BLaER1 treated with 17β-estradiol and CSF1 and Interleukin-3, amounts not matched to agents 10 nM and 100 nM (cell line): ENCODE measurements around the gene RNLS.
A peak's percentile ranks its signal among the peaks of the same experiment; 100 is the strongest.

ENCODE experiments used
- H3K27ac ChIP-seq, 11 experiments: shearing (Covaris generic); formaldehyde crosslinking; 2 replicates each; pipeline ENCODE4 v1.8.1; 2022
- H3K27me3 ChIP-seq, 11 experiments: shearing (Covaris generic); formaldehyde crosslinking; 2 replicates each; pipeline ENCODE4 v1.8.1; 2022
- H3K36me3 ChIP-seq, 11 experiments: shearing (Covaris generic); formaldehyde crosslinking; 2 replicates each; pipeline ENCODE4 v1.8.1; 2022
- H3K4me1 ChIP-seq, 10 experiments: shearing (Covaris generic); formaldehyde crosslinking; 2 replicates each; pipeline ENCODE4 v1.8.1; 2022
- H3K4me2 ChIP-seq, 11 experiments: shearing (Covaris generic); formaldehyde crosslinking; 2 replicates each; pipeline ENCODE4 v1.8.1; 2022
- H3K4me3 ChIP-seq, 10 experiments: shearing (Covaris generic); formaldehyde crosslinking; 2 replicates each; pipeline ENCODE4 v1.8.1; 2022
- H3K9ac ChIP-seq, 11 experiments: shearing (Covaris generic); formaldehyde crosslinking; 2 replicates each; pipeline ENCODE4 v1.8.1; 2022
- H3K9me3 ChIP-seq, 11 experiments: shearing (Covaris generic); formaldehyde crosslinking; replicated peaks in 1 of 11; 2 replicates each; pipeline ENCODE4 v1.8.1; 2022
- H4K20me1 ChIP-seq, 11 experiments: shearing (Covaris generic); formaldehyde crosslinking; 2 replicates each; pipeline ENCODE4 v1.8.1; 2022
- Cebpa-rat ChIP-seq, 11 experiments: shearing (Covaris generic); IDR thresholded peaks; 2 replicates each; pipeline ENCODE4 v1.8.1; 2022

Gene RNLS

GRCh38 chr10:88562152-88562551 is 21.0 kb downstream of the RNLS start:
- Histone ChIP-seq H3K27ac (no peak overlapping the region), H3K4me1 (peaks cover 0 to 5% (median 0%) of the 10 kb centered on the region in 10 experiments; a peak in 2 of 20 replicates), H3K27me3 (no peaks in the 10 kb centered on the region), H3K9me3 (0 out of 22 replicates have a peak, but pooled peaks cover 0 to 3% (median 0%) of the 10 kb centered on the region in 11 experiments), H3K36me3 (no peaks in the 10 kb centered on the region), H3K4me3 (no peak overlapping the region), H3K4me2 (no peak overlapping the region), H3K9ac (no peak overlapping the region), H4K20me1 (no peaks in the 10 kb centered on the region)
- TF ChIP-seq Cebpa-rat (IDR thresholded peaks at IDR 0.05) = no peak

- H3K36me3 ChIP-seq = no peaks in the 10 kb centered on the region
- TF ChIP-seq Cebpa-rat (IDR thresholded peaks at IDR 0.05) = no peak
- H4K20me1 ChIP-seq = no peaks in the 10 kb centered on the region
- no peak overlapping the region for H3K27ac ChIP-seq
- H3K4me1 ChIP-seq = peaks cover 0 to 16% (median 0%) of the 10 kb centered on the region in 10 experiments; a peak in 7 of 20 replicates
- no peaks in the 10 kb centered on the region for H3K27me3 ChIP-seq
- no peak overlapping the region for H3K4me3 ChIP-seq
- H3K9ac ChIP-seq = no peak overlapping the region
- H3K9me3 ChIP-seq = peaks cover 0 to 8% (median 0%) of the 10 kb centered on the region in 11 experiments; a peak in 8 of 22 replicates
- H3K4me2 ChIP-seq = no peak overlapping the region
Observed at GRCh38 chr10:88557658-88558057, 25.5 kb downstream of the RNLS start.

GRCh38 chr10:88557256-88557655 is 25.9 kb downstream of the RNLS start:
- H3K36me3 ChIP-seq = no peaks in the 10 kb centered on the region
- H3K4me3 ChIP-seq = no peak overlapping the region
- H3K27me3 ChIP-seq = no peaks in the 10 kb centered on the region
- no peaks in the 10 kb centered on the region for H4K20me1 ChIP-seq
- H3K4me2 ChIP-seq = no peak overlapping the region
- no peak overlapping the region for H3K27ac ChIP-seq
- peaks cover 0 to 8% (median 0%) of the 10 kb centered on the region in 11 experiments; a peak in 8 of 22 replicates for H3K9me3 ChIP-seq
- H3K4me1 ChIP-seq = peaks cover 0 to 16% (median 0%) of the 10 kb centered on the region in 10 experiments; a peak in 7 of 20 replicates
- no peak overlapping the region for H3K9ac ChIP-seq
- TF ChIP-seq Cebpa-rat (IDR thresholded peaks at IDR 0.05) = no peak

GRCh38 chr10:88555190-88555908 is 27.8 kb downstream of the RNLS start:
- Histone ChIP-seq H3K4me3 (no peak overlapping the region), H4K20me1 (no peaks in the 10 kb centered on the region), H3K4me1 (peaks cover 0 to 21% (median 0%) of the 10 kb centered on the region in 10 experiments; a peak in 8 of 20 replicates), H3K9me3 (peaks cover 0 to 8% (median 0%) of the 10 kb centered on the region in 11 experiments; a peak in 8 of 22 replicates), H3K9ac (no peak overlapping the region), H3K36me3 (no peaks in the 10 kb centered on the region), H3K27me3 (no peaks in the 10 kb centered on the region), H3K4me2 (peak overlapping the region in 5 of 11 experiments; percentile 1 to 28 (median 11); a peak in 1 of 22 replicates), H3K27ac (no peak overlapping the region)
- peak in 10 of 11 experiments; percentile 16 to 82 (median 62); a peak in 12 of 22 replicates for TF ChIP-seq Cebpa-rat (IDR thresholded peaks at IDR 0.05)

- Histone ChIP-seq H3K9ac (no peak overlapping the region), H3K9me3 (peaks cover 0 to 8% (median 0%) of the 10 kb centered on the region in 11 experiments; a peak in 8 of 22 replicates), H3K27ac (no peak overlapping the region), H3K4me1 (peaks cover 0 to 21% (median 0%) of the 10 kb centered on the region in 10 experiments; a peak in 8 of 20 replicates), H3K4me2 (no peak overlapping the region; a peak in 1 of 22 replicates), H3K36me3 (no peaks in the 10 kb centered on the region), H3K4me3 (no peak overlapping the region), H3K27me3 (no peaks in the 10 kb centered on the region), H4K20me1 (no peaks in the 10 kb centered on the region)
- no peak for TF ChIP-seq Cebpa-rat (IDR thresholded peaks at IDR 0.05)
Observed at GRCh38 chr10:88553116-88553752, 29.9 kb downstream of the RNLS start.

GRCh38 chr10:88551246-88551645 is 31.9 kb downstream of the RNLS start:
- no peaks in the 10 kb centered on the region for H3K27me3 ChIP-seq
- no peaks in the 10 kb centered on the region for H4K20me1 ChIP-seq
- no peak for TF ChIP-seq Cebpa-rat (IDR thresholded peaks at IDR 0.05)
- H3K9ac ChIP-seq = no peak overlapping the region
- peaks cover 0 to 17% (median 0%) of the 10 kb centered on the region in 10 experiments; a peak in 8 of 20 replicates for H3K4me1 ChIP-seq
- no peak overlapping the region for H3K27ac ChIP-seq
- peaks cover 0 to 8% (median 0%) of the 10 kb centered on the region in 11 experiments; a peak in 8 of 22 replicates for H3K9me3 ChIP-seq
- no peaks in the 10 kb centered on the region for H3K36me3 ChIP-seq
- H3K4me3 ChIP-seq = no peak overlapping the region
- H3K4me2 ChIP-seq = peak overlapping the region in 1 of 11 experiments; percentile 14; a peak in 1 of 22 replicates

- no peak overlapping the region for H3K9ac ChIP-seq
- H4K20me1 ChIP-seq = no peaks in the 10 kb centered on the region
- H3K4me3 ChIP-seq = no peak overlapping the region
- H3K9me3 ChIP-seq = no peaks in the 10 kb centered on the region
- H3K27ac ChIP-seq = no peak overlapping the region
- no peak for TF ChIP-seq Cebpa-rat (IDR thresholded peaks at IDR 0.05)
- no peaks in the 10 kb centered on the region for H3K36me3 ChIP-seq
- H3K4me2 ChIP-seq = no peak overlapping the region
- peaks cover 0 to 8% (median 0%) of the 10 kb centered on the region in 10 experiments; a peak in 2 of 20 replicates for H3K4me1 ChIP-seq
- no peaks in the 10 kb centered on the region for H3K27me3 ChIP-seq
Observed at GRCh38 chr10:88546497-88546896, 36.6 kb downstream of the RNLS start.

GRCh38 chr10:88545359-88545758 is 37.8 kb downstream of the RNLS start:
- H3K36me3 ChIP-seq = no peaks in the 10 kb centered on the region
- H3K9ac ChIP-seq = no peak overlapping the region
- no peak for TF ChIP-seq Cebpa-rat (IDR thresholded peaks at IDR 0.05)
- H3K4me2 ChIP-seq = no peak overlapping the region
- no peaks in the 10 kb centered on the region for H3K27me3 ChIP-seq
- H3K4me3 ChIP-seq = no peak overlapping the region
- no peak overlapping the region for H3K27ac ChIP-seq
- H3K4me1 ChIP-seq = no peaks in the 10 kb centered on the region
- no peaks in the 10 kb centered on the region for H3K9me3 ChIP-seq
- no peaks in the 10 kb centered on the region for H4K20me1 ChIP-seq

GRCh38 chr10:88544140-88544870 is 38.8 kb downstream of the RNLS start:
- Histone ChIP-seq H3K9ac (no peak overlapping the region), H3K27me3 (no peaks in the 10 kb centered on the region)
- TF ChIP-seq Cebpa-rat (IDR thresholded peaks at IDR 0.05) = no peak

More at GRCh38 chr10:88544140-88544870, 38.8 kb downstream of the RNLS start:
- no peaks in the 10 kb centered on the region for H4K20me1 ChIP-seq
- H3K9me3 ChIP-seq = no peaks in the 10 kb centered on the region
- no peak overlapping the region for H3K4me2 ChIP-seq
- no peak overlapping the region for H3K27ac ChIP-seq
- no peaks in the 10 kb centered on the region for H3K36me3 ChIP-seq
- no peak overlapping the region for H3K4me3 ChIP-seq
- no peaks in the 10 kb centered on the region for H3K4me1 ChIP-seq
